HG02588 (cell line): ENCODE results near the gene ARID1B.
"Not testable (repeated sequence)": the region's sequence is repeated elsewhere in the genome, so short reads cannot be mapped to it uniquely, and the experiment has no call there.

Source experiments
- ATAC-seq: cut with Tn5 transposase; IDR thresholded peaks from one replicate; pipeline ENCODE4 v1.9.1; 2021; ENCODE audit warnings: mild to moderate bottlenecking, moderate library complexity; ENCODE audit not compliant: unreplicated experiment

The ARID1B gene

GRCh38 chr6:157036245-157036711 lies 259.1 kb downstream of the ARID1B start:
- no peak for ATAC-seq

- no peak for ATAC-seq
Observed at GRCh38 chr6:157037165-157037564, 260.0 kb downstream of the ARID1B start.

- ATAC-seq, result no peak
Observed at GRCh38 chr6:157038610-157039009, 261.4 kb downstream of the ARID1B start.

DNA sequence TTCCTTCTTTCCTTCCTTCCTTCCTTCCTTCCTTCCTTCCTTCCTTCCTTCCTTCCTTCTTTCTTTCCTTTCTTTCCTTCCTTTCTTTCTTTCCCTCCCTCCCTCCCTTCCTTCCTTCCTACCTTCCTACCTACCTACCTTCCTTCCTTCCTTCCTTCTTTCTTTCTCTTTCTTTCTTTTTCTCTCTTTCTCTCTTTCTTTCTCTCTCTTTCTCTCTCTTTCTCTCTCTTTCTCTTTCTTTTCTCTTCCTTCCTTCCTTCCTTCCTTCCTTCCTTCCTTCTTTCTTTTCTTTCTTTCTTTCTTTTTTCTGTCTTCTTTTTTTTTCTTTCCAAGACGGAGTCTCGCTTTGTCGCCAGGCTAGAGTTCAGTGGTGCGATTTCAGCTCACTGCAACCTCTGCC lies 262.5 kb downstream of the ARID1B start:
- ATAC-seq, result not testable (repeated sequence)

DNA sequence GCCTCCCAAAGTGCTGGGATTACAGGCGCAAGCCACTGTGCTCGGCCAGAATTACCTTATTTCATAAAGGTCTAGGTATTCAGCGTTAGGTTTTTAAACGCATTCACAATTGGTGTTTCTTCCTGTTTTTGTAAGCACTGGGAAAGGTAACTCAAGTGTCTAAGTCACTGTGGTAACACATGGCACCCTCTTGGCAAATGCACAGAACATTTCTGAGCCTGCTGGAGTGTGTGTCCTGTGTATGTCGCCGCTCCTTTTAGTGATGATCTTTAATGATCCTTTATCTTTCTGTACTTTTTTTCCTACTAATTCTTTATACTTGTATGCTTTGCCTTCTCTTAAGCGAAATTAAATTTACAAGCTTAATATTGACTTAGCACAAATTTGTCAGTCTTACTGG lies 263.0 kb downstream of the ARID1B start:
- no peak for ATAC-seq

- no peak for ATAC-seq
Observed at GRCh38 chr6:157045831-157046454, 268.8 kb downstream of the ARID1B start.

- no peak for ATAC-seq
Observed at GRCh38 chr6:157046776-157047175, 269.6 kb downstream of the ARID1B start.

- ATAC-seq, result no peak
Observed at GRCh38 chr6:157047328-157047727, 270.1 kb downstream of the ARID1B start.

DNA sequence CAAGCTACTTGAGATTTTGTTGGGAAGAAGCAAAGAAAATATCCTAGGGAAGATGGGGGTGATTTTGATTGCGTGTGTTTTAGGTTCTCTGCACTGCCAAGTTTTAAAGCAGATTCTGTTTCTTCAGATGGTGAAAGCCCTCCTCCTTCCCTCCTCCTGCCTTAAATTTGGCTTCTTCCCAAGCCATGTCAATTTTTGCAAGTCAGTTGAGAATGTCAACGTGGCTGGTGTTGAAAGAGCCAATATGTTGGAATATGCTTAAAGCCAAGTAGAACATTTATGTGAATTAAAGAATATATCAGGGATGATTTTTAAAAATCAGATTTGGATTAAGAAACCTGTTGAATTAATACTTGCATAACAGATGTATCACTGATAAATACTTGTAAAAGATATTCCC lies 270.8 kb downstream of the ARID1B start:
- no peak for ATAC-seq

DNA sequence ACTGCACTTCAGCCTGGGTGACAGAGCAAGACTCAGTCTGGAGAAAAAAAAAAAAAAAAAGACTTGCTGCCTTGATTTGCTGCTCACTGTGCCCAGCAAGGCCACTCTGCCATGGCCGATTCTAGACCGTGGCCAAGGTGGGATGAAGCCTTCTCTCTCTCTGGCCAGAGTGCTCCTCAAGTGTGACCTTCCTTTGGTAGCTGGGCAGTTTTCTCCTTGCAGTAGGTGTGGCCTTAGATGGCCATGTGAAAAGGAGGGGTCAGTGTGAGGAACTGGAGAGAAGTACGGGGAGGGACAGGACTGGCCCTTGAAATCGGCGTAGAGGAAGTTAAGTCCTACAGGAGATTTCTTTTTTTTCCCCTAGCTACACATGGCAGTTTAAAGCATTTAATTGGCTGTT lies 272.0 kb downstream of the ARID1B start:
- no peak for ATAC-seq

DNA sequence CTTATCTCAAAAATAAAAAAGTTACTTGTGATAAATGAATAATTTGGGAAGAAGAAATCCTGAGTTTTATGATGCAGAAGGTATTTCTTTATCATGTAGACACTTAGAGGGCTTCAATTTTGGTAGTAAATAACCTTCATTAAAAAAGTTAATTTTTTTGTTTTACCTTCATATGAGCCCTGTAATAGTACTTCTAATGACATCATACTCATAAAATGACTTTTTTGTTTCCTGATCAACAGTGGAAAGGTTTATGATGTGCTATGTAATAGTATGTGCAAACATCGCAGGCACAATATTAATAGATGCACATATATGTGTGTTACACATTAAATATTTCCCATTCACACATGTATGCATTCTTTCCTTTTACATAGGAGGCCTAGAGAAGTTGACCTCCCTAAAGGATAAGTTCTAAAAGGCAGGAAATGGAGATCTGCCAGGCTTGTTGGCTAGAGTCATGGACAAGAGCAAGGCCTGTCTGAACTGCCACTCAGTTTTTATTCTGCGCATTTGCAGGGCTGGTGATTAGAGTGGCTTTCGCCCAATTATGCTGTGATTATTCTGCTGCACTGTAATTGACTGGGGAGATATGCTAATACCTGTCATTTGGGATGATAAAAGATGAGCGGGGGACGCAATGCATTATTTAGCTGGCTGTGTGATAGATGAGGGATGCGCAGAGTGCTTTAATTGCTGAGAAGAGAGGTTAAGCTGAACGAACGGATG lies 273.5 kb downstream of the ARID1B start:
- no peak for ATAC-seq

GRCh38 chr6:157054531-157054979 lies 277.4 kb downstream of the ARID1B start:
- no peak for ATAC-seq

GRCh38 chr6:157055863-157056262 lies 278.7 kb downstream of the ARID1B start:
- ATAC-seq, result no peak

GRCh38 chr6:157056275-157056674 lies 279.1 kb downstream of the ARID1B start:
- no peak for ATAC-seq

GRCh38 chr6:157058574-157058973 lies 281.4 kb downstream of the ARID1B start:
- peak; percentile 63 for ATAC-seq

- no peak for ATAC-seq
Observed at GRCh38 chr6:157059781-157060180, 282.6 kb downstream of the ARID1B start.

DNA sequence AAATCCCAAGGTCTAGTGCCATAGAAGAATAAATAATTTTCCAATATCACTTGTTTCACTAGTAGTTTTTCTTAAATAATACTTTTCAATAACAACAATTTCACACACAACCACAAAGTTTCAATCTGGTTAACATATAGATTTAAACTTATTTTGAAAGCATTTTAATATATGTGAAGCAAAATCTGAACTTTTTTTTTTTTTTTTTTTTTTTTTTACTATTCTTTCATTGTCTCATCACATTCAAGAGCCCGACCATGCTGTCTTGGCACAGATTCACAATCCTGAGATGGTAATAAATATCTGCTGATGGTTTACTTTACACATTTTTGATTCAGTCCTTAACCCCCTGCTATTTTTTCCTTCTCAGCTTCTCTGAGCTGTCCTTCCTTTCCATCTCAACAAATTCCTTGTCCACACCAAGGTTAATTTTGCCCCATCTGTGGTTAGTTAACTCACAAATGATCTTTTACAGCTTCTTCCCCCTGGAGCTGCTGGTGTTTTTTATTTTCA lies 283.3 kb downstream of the ARID1B start:
- ATAC-seq, result no peak

DNA sequence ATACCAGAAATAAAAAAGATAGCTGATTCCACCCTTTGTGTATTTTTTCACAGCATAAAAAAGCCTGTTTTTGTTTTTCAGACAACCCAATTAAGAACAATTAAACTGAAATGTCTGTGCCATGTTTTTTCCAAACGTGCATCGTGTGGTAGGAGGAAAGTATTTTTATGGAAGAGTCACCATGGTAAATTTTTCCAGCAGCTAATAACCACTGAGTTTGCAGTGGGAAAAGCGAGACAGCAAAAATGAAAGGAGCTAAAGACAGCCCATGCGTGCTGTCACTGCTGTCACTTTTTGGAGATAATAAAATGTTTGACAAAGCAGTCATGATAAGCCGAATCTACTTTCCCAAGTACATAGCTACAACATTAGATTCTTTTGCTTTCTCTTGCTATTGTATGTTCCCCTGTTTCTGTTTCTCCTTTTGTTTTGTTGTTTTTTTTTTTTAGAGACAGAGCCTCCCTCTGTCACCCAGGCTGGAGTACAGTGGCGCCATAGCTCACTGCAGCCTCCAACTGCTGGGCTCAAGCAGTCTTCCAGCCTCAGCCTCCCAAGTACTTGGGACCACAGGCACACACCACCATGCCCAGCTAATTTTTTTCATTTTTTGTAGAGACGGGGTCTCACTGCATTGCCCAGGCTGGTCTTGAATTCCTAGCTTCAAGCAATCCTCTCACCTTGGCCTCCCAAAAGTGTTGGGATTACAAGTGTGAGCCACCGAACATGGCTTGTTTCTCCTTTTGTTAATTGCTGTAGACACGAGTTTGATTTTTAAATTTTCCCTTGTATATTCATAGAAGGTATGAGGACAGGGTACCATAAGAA lies 284.8 kb downstream of the ARID1B start:
- no peak for ATAC-seq

- no peak for ATAC-seq
Observed at GRCh38 chr6:157063176-157063905, 286.2 kb downstream of the ARID1B start.

- no peak for ATAC-seq
Observed at GRCh38 chr6:157063923-157064322, 286.7 kb downstream of the ARID1B start.

DNA sequence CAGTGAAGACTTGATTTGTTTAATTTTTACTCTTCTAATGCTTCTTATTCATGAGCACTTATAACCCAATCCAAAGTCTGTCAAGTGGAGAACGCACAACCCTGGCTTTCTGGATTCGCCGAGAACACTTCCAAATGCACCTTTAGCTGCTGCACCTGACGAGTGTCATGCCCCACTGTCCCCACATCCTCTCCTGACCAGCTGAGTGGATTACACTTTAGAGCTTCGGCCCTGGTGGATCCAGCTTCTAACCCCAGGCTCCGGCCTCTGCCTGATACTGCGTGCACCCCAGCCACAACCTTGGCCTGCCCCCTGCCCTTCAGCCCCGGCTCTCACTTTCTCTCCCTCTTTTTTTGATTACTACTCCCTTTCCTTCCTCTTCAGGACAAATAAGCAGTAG lies 287.3 kb downstream of the ARID1B start:
- no peak for ATAC-seq
